SK-N-SH (cell line): ENCODE data around the gene ARHGDIG. TPM values are rescaled to one million over a fixed set of nuclear protein-coding genes. Genes with fewer than 3 reads are reported as not detected.

ENCODE experiments used
- CTCF ChIA-PET: fragments of 300-600, 350-600 bp; formaldehyde crosslinking; extraction: SDS; loops from one replicate; lab custom pipeline; 2021; lab: Yijun Ruan, JAX
- POLR2A ChIA-PET: fragments of 350-600 bp; sonication (Branson Sonifier 250); formaldehyde crosslinking; extraction: SDS; loops from one replicate; lab custom pipeline; 2020; ENCODE audit warnings: antibody characterized with exemption, inconsistent platforms; lab: Yijun Ruan, JAX
- DNase-seq: peaks from one replicate; pipeline ENCODE4 v3.0.0; 2012
- H2AFZ ChIP-seq: fragments of 200-600 bp; sonication (generic); 2 replicates; pipeline ENCODE4 v1.8.1; 2016; ENCODE audit warnings: antibody characterized with exemption, mild to moderate bottlenecking, low read depth
- H3F3A ChIP-seq: fragments of 200-600 bp; sonication (generic); replicated peaks from 2 replicates; pipeline ENCODE3; 2016; ENCODE audit warnings: antibody characterized with exemption, mild to moderate bottlenecking; ENCODE audit not compliant: insufficient read depth
- H3K27ac ChIP-seq, 2 experiments: fragments of 200-500 bp in 1 of 2; fragments of 200-600 bp in 1 of 2; sonication (Bioruptor generic) in 1 of 2; sonication (generic), shearing (Covaris generic) in 1 of 2; 2 replicates each; pipeline versions ENCODE4 v1.5.1 to v1.6.1; 2014 to 2016; ENCODE audit warnings: low read depth in 2 of 2, inconsistent platforms in 1 of 2, low read length in 1 of 2, mild to moderate bottlenecking in 1 of 2, mixed read lengths in 1 of 2
- H3K27me3 ChIP-seq: fragments of 200-600 bp; sonication (generic), shearing (Covaris generic); 2 replicates; pipeline ENCODE4 v1.6.1; 2016; ENCODE audit warnings: mixed run types; ENCODE audit not compliant: insufficient read depth
- H3K36me3 ChIP-seq, 2 experiments: fragments of 200-500 bp in 1 of 2; fragments of 200-600 bp in 1 of 2; sonication (Bioruptor generic) in 1 of 2; sonication (generic) in 1 of 2; replicated peaks in 1 of 2; 2 replicates each; pipeline versions ENCODE3 to v1.5.1; 2014 to 2016; ENCODE audit warnings: low read length in 1 of 2, mild to moderate bottlenecking in 1 of 2; ENCODE audit not compliant: insufficient read depth in 2 of 2, control insufficient read depth in 1 of 2
- H3K4me1 ChIP-seq, 2 experiments: fragments of 200-500 bp in 1 of 2; fragments of 200-600 bp in 1 of 2; sonication (Bioruptor generic) in 1 of 2; sonication (generic), shearing (Covaris generic) in 1 of 2; 2 replicates each; pipeline versions ENCODE4 v1.5.1 to v1.6.1; 2014 to 2016; ENCODE audit warnings: low read depth in 1 of 2, low read length in 1 of 2, mixed run types in 1 of 2; ENCODE audit not compliant: insufficient read depth in 2 of 2, control insufficient read depth in 1 of 2
- H3K4me2 ChIP-seq: fragments of 200-600 bp; sonication (generic), shearing (Covaris generic); 2 replicates; pipeline ENCODE4 v1.6.1; 2017; ENCODE audit warnings: mixed run types
- H3K4me3 ChIP-seq, 2 experiments: fragments of 200-500 bp in 1 of 2; fragments of 200-600 bp in 1 of 2; sonication (Bioruptor generic) in 1 of 2; sonication (generic), shearing (Covaris generic) in 1 of 2; 2 replicates each; pipeline versions ENCODE4 v1.5.1 to v1.8.1; 2014 to 2016; ENCODE audit warnings: low read depth in 2 of 2, inconsistent platforms in 1 of 2, low read length in 1 of 2, mild to moderate bottlenecking in 1 of 2, mixed read lengths in 1 of 2, moderate library complexity in 1 of 2
- H3K79me2 ChIP-seq: fragments of 200-600 bp; sonication (generic); 2 replicates; pipeline ENCODE4 v1.8.1; 2017; ENCODE audit warnings: mild to moderate bottlenecking; ENCODE audit not compliant: insufficient read depth
- H3K9ac ChIP-seq: fragments of 200-600 bp; sonication (generic); 2 replicates; pipeline ENCODE4 v1.6.1; 2017; ENCODE audit warnings: mixed run types
- H3K9me2 ChIP-seq: fragments of 200-600 bp; sonication (generic); 2 replicates; pipeline ENCODE4 v1.6.1; 2017; ENCODE audit warnings: mixed run types
- H3K9me3 ChIP-seq: fragments of 200-600 bp; sonication (generic); 2 replicates; pipeline ENCODE4 v1.6.1; 2017; ENCODE audit warnings: mixed run types, mild to moderate bottlenecking, moderate library complexity
- H4K20me1 ChIP-seq: fragments of 200-600 bp; sonication (generic); 2 replicates; pipeline ENCODE4 v1.6.1; 2017; ENCODE audit warnings: mild to moderate bottlenecking, mixed run types; ENCODE audit not compliant: insufficient read depth
- EZH2phosphoT487 ChIP-seq: fragments of 200-600 bp; sonication (generic); IDR thresholded peaks from 2 replicates; pipeline ENCODE4 v1.6.1; 2017; ENCODE audit warnings: low read depth, mixed run types, mild to moderate bottlenecking, antibody characterized with exemption, moderate library complexity, borderline replicate concordance
- FOXJ3 ChIP-seq: sonication (generic); formaldehyde crosslinking; IDR thresholded peaks from 2 replicates; pipeline ENCODE4 v1.5.1; 2020; ENCODE audit warnings: mild to moderate bottlenecking, missing genetic modification reagents
- GATA2 ChIP-seq: sonication (generic); formaldehyde crosslinking; IDR thresholded peaks from 2 replicates; pipeline ENCODE4 v1.5.0; 2020; ENCODE audit warnings: mild to moderate bottlenecking, missing genetic modification reagents
- IRF3 ChIP-seq: fragments of 150-350 bp; IDR thresholded peaks from 2 replicates; pipeline ENCODE4 v1.6.1; 2016; ENCODE audit warnings: mild to moderate bottlenecking, low read depth, low read length
- NFIC ChIP-seq: IDR thresholded peaks from 2 replicates; pipeline ENCODE4 v1.4.0; 2012; ENCODE audit warnings: borderline replicate concordance
- RAD21 ChIP-seq: IDR thresholded peaks from 2 replicates; pipeline ENCODE4 v1.6.1; 2012; ENCODE audit warnings: mild to moderate bottlenecking, low read length
- RXRA ChIP-seq: IDR thresholded peaks from 2 replicates; pipeline ENCODE4 v1.4.0; 2012; ENCODE audit warnings: low read depth, mild to moderate bottlenecking, borderline replicate concordance
- TCF12 ChIP-seq: IDR thresholded peaks from 2 replicates; pipeline ENCODE4 v1.4.0; 2012
- USF1 ChIP-seq: IDR thresholded peaks from 2 replicates; pipeline ENCODE4 v1.4.0; 2012; ENCODE audit warnings: low read depth, borderline replicate concordance
- WGBS: methylation state at CpG from one replicate; pipeline ENCODE4 v1.1.6; 2017; ENCODE audit warnings: low lambda C conversion rate; 5-methylcytosine and 5-hydroxymethylcytosine counted together
- polyA plus RNA-seq, 3 experiments: library from polyadenylated mRNA; depleted of rRNA; stranded (reverse); fragments of >200 nt; gene quantifications; 2 replicates each; pipeline ENCODE4 v1.2.3, GENCODE V29; 2012
- TF ChIP-seq, protein P1 (sequence below): IDR thresholded peaks from 2 replicates; pipeline ENCODE4 v1.6.1; 2012; ENCODE audit warnings: mild to moderate bottlenecking, low read depth, low read length, moderate library complexity
- TF ChIP-seq, protein P2 (sequence below): IDR thresholded peaks from 2 replicates; pipeline ENCODE4 v1.4.0; 2012; ENCODE audit warnings: low read depth, borderline replicate concordance
- TF ChIP-seq, protein P3 (sequence below): fragments of 200-600 bp; sonication (generic); IDR thresholded peaks from 2 replicates; pipeline ENCODE4 v1.6.1; 2017; ENCODE audit warnings: antibody characterized with exemption, mild to moderate bottlenecking, moderate library complexity

Gene ARHGDIG
- polyA plus RNA-seq, 1 of the 3 experiments (the other 2 are of a cell fraction) = 4.8 TPM

DNA sequence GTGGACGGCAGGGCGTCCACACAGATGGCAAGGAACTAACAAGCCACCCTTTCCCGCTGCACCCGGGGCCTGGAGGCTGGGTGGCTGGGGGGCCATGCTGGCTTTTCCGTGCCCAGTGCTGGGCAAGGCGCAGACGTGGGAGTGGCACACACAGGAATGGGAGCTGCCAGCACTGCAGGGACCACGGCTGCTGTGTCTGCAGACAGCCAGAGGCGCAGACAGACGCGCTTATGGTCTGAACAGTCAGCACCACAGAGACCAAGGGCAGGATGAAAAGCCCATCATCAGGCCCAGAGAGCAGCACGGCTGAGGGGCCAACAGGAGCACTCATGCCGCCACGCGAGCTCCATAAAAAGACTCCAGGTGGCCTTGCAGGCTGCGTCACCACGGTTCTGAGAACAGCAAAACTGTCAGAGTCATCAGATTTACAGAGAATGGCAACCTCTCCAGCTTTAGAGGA lies 26.6 kb downstream of the ARHGDIG start:
- no peak for DNase-seq

More for the DNA sequence above, 26.6 kb downstream of the ARHGDIG start:
- H3K4me2 ChIP-seq = no peak overlapping the region
- ChIA-PET POLR2A (interaction anchor here (0.7 kb wide), 1 partner anchor 45 kb away, joined by 3 read pairs; no protein-coding TSS in a partner anchor), CTCF (no interaction called here)
- no peaks in the 10 kb centered on the region for H3K79me2 ChIP-seq
- H4K20me1 ChIP-seq = no peaks in the 10 kb centered on the region
- H3K4me1 ChIP-seq = no peaks in the 10 kb centered on the region
- no peaks in the 10 kb centered on the region for H3F3A ChIP-seq
- no peak overlapping the region for H3K4me3 ChIP-seq
- no peaks in the 10 kb centered on the region for H3K9me3 ChIP-seq
- no peak overlapping the region; a peak in 1 of 4 replicates for H3K27ac ChIP-seq
- no peaks in the 10 kb centered on the region for H3K27me3 ChIP-seq
- TF ChIP-seq RXRA (no peak), NFIC (no peak), IRF3 (no peak), USF1 (no peak), TCF12 (no peak), GATA2 (no peak), RAD21 (no peak), FOXJ3 (CRISPR knock-in tag) (no peak), EZH2phosphoT487 (no peak)
- TF ChIP-seq, protein P1, sequence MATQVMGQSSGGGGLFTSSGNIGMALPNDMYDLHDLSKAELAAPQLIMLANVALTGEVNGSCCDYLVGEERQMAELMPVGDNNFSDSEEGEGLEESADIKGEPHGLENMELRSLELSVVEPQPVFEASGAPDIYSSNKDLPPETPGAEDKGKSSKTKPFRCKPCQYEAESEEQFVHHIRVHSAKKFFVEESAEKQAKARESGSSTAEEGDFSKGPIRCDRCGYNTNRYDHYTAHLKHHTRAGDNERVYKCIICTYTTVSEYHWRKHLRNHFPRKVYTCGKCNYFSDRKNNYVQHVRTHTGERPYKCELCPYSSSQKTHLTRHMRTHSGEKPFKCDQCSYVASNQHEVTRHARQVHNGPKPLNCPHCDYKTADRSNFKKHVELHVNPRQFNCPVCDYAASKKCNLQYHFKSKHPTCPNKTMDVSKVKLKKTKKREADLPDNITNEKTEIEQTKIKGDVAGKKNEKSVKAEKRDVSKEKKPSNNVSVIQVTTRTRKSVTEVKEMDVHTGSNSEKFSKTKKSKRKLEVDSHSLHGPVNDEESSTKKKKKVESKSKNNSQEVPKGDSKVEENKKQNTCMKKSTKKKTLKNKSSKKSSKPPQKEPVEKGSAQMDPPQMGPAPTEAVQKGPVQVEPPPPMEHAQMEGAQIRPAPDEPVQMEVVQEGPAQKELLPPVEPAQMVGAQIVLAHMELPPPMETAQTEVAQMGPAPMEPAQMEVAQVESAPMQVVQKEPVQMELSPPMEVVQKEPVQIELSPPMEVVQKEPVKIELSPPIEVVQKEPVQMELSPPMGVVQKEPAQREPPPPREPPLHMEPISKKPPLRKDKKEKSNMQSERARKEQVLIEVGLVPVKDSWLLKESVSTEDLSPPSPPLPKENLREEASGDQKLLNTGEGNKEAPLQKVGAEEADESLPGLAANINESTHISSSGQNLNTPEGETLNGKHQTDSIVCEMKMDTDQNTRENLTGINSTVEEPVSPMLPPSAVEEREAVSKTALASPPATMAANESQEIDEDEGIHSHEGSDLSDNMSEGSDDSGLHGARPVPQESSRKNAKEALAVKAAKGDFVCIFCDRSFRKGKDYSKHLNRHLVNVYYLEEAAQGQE = no peak
- TF ChIP-seq, protein P2, sequence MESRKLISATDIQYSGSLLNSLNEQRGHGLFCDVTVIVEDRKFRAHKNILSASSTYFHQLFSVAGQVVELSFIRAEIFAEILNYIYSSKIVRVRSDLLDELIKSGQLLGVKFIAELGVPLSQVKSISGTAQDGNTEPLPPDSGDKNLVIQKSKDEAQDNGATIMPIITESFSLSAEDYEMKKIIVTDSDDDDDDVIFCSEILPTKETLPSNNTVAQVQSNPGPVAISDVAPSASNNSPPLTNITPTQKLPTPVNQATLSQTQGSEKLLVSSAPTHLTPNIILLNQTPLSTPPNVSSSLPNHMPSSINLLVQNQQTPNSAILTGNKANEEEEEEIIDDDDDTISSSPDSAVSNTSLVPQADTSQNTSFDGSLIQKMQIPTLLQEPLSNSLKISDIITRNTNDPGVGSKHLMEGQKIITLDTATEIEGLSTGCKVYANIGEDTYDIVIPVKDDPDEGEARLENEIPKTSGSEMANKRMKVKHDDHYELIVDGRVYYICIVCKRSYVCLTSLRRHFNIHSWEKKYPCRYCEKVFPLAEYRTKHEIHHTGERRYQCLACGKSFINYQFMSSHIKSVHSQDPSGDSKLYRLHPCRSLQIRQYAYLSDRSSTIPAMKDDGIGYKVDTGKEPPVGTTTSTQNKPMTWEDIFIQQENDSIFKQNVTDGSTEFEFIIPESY = no peak
- TF ChIP-seq, protein P3, sequence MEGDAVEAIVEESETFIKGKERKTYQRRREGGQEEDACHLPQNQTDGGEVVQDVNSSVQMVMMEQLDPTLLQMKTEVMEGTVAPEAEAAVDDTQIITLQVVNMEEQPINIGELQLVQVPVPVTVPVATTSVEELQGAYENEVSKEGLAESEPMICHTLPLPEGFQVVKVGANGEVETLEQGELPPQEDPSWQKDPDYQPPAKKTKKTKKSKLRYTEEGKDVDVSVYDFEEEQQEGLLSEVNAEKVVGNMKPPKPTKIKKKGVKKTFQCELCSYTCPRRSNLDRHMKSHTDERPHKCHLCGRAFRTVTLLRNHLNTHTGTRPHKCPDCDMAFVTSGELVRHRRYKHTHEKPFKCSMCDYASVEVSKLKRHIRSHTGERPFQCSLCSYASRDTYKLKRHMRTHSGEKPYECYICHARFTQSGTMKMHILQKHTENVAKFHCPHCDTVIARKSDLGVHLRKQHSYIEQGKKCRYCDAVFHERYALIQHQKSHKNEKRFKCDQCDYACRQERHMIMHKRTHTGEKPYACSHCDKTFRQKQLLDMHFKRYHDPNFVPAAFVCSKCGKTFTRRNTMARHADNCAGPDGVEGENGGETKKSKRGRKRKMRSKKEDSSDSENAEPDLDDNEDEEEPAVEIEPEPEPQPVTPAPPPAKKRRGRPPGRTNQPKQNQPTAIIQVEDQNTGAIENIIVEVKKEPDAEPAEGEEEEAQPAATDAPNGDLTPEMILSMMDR = no peak
- H3K9ac ChIP-seq = no peak overlapping the region
- 99% methylated on average over 11 of the region's 17 CpGs for WGBS
- peaks cover 0 to 26% of the 10 kb centered on the region in 2 experiments for H3K36me3 ChIP-seq
- no peak overlapping the region for H2AFZ ChIP-seq
- no peaks in the 10 kb centered on the region for H3K9me2 ChIP-seq
